Adipose tissue (tissue), 3 donors: Measurements from ENCODE around the gene INTS6L. TPM values are rescaled to one million over a fixed set of nuclear protein-coding genes. Genes with fewer than 3 reads are reported as not detected.
A peak's percentile ranks its signal among the peaks of the same experiment; 100 is the strongest.

Source experiments
- H3K27ac ChIP-seq: one replicate; pipeline ENCODE4 v1.5.1; 2013; ENCODE audit warnings: low read depth, low read length
- WGBS, 3 donors: extraction: QIAGEN DNeasy Blood & Tissue Kit; methylation state at CpG; one replicate each; pipeline ENCODE4 v1.1.7; 2013; 5-methylcytosine and 5-hydroxymethylcytosine counted together
- polyA plus RNA-seq, 3 donors: library from polyadenylated mRNA; stranded (reverse); fragments of 200-250 nt; gene quantifications; one replicate each; pipeline ENCODE4 v1.2.3, GENCODE V29; 2013
- donor health status: healthy with polysubstance abuse.
- donor health status: Bipolar disorder and iron deficiency.
- donor health status: healthy.

The INTS6L gene
- polyA plus RNA-seq, 3 donors = 1.2 to 2.4 (median 2.3) TPM

DNA sequence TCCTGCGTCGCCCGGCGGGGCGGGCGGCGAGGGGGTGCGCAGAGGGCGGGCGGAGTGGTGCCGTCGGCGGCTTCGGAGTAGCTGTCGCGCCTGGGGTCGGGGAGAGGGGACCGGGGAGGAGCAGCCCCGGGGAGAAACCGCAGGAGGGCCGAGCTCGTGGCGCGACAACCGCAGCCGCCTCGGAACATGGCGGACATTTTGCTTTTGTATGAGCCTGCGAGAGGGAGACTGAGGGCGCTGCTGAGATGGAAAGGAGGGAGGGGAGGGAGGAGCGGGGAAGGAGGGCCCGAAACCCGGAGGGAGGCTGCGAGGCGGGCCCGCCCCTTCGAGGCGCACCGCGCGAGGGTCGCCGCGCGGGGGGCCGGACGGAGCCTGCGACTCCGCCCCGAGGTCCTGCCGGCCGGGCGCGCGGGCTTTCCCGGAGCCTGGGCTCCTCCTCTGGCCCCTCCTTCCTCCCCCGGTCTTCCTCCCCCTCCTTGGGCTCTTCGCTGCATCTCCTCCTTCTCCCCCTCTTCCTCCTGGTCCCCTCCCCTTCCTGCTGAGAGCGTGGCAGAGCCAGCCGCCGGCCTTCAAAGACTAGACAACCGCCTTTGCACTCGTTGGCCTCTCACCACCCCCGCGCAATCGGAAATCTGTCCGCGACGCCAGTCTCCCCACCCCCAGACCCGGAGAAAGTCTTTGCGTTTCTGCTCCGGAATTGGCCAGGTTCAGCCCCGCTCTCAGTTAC is 1.1 kb downstream of the INTS6L start:
- 0 to 32% (median 1%) methylated on average over 19 to 54 of the region's 73 CpGs for WGBS, 3 donors
- H3K27ac ChIP-seq = peak overlapping the region; percentile 72

DNA sequence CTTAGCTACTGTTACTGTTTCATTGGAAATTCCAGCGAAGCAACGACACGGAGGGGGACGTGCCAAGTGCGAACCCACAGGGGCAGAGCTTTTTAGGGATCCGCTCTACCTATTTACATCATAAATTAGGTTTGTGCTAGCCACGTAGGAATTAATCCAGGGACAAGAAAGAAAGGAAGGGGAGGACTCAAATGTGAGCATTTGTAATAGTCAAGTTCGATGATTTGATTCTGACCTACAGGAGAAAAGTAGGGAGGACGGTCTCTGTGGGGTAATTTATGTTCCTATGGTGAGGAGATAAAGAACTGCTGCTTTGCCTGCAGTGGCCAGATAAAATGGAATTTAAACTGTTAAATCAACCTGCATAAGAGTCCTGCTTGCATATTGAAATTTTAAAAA is 1.7 kb downstream of the INTS6L start:
- H3K27ac ChIP-seq = no peak overlapping the region
- 0 to 29% (median 1%) methylated on average over 9 of the region's 9 CpGs for WGBS, 3 donors

DNA sequence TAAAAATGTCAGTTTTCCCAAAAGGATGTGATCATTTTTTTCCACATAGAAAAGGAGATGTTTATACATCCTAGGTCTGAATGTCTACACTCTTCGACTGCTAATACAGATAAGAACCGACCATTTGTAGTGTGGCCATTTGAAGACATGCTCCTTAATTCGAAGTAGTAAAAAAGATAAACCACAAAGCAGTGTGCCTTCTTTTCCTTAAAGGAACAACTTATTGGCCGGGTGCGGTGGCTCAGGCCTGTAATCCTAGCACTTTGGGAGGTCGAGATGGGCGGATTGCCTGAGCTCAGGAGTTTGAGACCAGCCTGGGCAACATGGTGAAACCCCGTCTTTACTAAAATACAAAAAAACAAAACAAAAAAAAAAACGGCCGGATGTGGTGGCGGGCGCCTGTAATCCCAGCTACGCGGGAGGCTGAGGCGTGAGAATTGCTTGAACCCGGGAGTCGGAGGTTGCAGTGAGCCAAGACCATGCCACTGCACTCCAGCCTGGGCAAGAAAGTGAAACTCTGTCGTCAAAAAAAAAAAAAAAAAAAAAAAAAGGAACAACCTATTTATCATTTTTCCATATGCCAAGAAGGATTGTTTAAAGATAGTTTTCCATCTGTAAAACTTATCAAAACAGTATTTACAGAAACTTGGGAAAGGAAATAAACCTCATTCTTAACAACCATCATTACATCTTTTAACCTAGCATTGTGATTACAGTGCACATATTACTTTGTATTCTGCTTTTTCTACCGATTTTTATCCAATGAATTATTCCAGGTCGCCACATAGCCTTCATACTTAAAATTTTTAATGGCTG is 2.6 kb downstream of the INTS6L start:
- H3K27ac ChIP-seq = no peak overlapping the region
- 62 to 89% (median 66%) methylated on average over 19 to 20 of the region's 20 CpGs for WGBS, 3 donors

DNA sequence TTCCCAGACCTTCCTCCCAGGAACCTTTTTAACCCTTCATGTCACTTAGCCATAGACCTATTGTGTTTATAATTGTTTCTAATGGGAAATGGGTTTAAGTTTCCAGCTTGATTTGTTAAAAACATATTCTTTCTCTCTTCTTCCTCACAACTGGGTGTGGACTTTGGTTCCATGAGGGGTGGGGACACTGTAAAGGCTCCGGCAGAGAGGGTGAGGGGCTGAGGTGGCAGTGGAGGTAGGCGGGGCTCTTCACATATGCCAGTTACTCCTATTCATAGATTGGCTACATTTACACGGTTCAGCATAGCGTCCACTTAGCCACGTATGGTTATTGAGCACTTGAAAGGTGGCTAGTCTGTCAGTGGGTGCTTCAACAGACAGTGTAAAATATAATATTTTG is 7.8 kb downstream of the INTS6L start:
- WGBS, 3 donors = 57 to 89% (median 82%) methylated on average over 5 of the region's 5 CpGs
- H3K27ac ChIP-seq = no peak overlapping the region

DNA sequence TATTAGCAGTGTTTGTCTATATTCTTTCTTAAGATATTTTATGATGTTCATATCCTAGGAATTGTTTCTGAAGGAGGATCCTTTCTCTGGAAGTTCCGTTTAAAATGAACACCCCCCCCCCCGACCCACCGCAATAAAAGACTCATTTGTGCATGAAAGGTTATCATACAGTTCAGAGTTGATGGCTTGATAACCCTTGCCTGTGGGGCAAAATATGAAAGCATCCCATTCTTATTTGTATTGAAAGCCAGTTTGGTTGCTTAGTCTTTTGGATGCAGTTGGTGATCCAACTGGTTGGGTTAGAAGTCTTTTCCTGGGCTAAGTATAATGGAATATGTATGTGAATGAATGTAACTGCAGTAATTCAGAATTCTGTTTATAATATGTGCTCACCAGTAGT is 8.3 kb downstream of the INTS6L start:
- H3K27ac ChIP-seq = no peak overlapping the region
- 60 to 87% (median 74%) methylated on average over 3 of the region's 3 CpGs for WGBS, 3 donors

DNA sequence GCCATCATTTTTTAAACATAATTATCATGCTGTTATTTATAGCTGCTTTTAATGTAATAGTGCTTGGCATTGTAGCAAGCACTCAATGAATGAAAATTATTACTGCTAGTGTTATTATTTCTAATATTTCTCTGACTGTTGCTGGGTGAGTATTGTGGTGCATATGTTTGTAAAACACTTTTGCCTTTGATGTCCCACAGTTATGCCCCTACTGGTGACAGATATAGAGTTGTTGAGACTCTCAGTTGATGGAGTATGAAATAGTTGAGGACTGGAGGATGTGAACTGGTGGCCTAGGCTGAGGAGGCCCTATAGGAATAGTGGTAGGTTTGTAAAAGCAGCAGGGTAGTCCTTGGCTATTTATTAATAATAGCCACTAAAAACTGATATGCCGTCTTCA is 9.6 kb downstream of the INTS6L start:
- no peak overlapping the region for H3K27ac ChIP-seq
- WGBS, 3 donors = 77 to 100% (median 100%) methylated on average over 1 of the region's 1 CpG

DNA sequence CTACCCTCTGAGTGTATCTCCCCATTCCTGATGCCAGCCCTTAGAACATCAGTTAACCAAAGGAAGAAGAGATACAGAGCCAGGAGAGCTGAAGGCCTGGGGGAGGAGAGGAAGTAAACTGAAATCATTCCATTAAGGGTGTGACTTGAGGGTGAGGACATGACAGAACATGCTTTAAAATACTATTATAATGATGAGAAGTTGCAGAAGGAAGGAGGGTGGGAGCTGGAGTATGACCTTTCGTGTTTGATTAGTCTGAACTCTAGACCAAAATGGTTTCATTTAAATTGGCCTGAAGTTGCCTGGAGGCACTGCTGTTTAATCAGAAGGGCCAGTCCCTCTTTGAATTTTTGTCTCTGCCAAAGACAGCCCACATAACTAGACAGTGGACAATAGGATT is 11.4 kb downstream of the INTS6L start:
- 47 to 86% (median 71%) methylated on average over 1 of the region's 1 CpG for WGBS, 3 donors

DNA sequence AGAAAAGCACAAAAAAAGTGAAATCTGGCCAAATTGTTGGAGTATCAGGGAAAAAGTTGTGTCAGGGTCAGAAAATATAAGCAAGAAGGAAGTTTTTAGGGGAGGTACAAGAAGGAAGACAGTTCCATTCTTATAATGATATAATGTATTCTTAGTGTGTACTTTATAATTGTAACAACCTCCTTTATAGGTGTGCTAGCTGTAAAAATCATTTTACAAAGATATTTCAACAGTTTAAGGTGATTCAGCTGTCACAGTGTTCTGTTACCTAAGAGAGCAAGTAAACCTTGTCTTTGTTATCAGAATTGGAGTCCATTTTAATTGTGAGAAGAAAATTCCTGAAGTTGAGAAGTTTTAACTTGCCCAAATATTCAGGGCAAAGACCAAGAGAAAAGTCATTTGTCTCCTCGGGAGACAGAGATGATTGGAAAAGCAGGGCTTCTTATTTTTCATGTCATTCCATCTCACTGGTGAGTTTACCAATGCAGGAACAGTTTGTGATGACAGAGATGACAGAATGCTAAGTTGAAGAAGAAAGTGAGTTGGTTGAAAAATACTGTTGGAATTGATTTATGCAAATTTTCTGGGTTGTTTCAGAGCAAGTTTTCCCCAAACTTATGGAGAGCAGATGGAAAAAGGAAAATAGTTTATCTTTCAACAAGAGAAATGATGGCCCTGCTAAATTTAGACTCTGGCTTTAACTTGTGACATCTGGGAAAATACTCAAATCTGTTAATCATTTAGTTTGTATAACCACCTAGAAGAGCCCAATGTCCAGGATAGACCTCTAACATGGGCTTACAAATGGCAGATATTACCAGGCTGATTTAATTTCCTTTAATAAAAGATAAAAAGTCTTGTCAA is 14.8 kb downstream of the INTS6L start:
- no peak overlapping the region for H3K27ac ChIP-seq

More for the DNA sequence above, 11.4 kb downstream of the INTS6L start:
- H3K27ac ChIP-seq = no peak overlapping the region

DNA sequence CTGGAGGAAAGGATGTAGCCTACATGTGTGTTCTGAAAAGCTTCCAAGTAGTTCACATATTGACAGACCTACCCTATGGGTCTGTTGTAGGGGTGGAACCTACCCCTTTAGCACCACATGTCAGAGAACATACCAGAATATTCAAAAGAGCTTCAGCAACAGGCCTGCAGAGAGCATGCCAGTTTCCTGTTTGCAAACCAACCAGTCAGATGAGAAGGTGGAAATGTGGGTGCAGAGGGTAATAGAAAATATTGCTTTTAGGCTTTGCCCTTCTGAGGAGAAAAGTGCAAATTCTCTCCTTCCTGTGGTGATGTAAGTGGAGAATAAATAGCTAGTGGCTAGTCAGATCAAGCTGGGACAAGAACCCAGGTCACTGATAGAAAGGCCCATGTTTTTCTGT is 16.4 kb downstream of the INTS6L start:
- no peak overlapping the region for H3K27ac ChIP-seq

More for the DNA sequence above, 14.8 kb downstream of the INTS6L start:
- 58 to 76% (median 70%) methylated on average over 1 of the region's 1 CpG for WGBS, 3 donors

DNA sequence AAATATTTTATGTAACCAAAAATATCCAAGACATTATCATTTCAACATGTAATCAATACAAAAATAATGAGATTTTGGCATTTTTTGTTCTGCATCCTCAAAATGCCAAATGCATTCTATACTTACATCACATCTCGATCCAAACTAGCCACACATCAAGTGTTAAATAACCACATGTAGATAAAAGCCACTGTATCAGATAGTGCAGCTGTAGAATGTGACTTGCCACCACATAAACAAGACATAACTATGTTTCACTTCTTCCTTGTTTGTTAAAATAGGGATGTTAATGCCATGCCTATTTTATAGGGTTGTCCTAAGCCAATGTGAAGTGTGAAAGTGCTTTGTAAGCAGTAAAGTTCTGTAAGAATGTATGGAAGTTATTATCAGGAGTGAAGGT is 20.9 kb downstream of the INTS6L start:
- no peak overlapping the region for H3K27ac ChIP-seq
- 66 to 85% (median 67%) methylated on average over 1 of the region's 1 CpG for WGBS, 3 donors

DNA sequence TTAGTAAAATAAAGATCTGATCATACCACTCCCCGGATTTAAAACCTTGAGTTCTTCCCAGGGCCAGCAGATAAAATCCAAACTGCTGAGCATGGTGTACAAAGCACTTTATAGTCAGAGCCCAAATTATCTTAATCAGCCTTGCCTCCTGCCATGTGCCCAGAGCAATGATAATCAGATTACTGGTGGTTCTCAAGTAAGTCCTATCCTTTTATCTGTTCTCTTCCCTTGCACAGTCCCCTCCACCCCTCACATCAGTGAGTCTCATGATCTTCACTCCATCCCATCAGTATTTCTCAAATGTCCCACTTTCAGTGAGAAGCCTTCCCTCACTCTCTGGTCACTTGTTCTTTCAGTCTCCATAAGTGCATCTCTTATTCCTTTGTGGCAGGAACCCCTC is 22.7 kb downstream of the INTS6L start:
- 71 to 100% (median 90%) methylated on average over 1 of the region's 1 CpG for WGBS, 3 donors

DNA sequence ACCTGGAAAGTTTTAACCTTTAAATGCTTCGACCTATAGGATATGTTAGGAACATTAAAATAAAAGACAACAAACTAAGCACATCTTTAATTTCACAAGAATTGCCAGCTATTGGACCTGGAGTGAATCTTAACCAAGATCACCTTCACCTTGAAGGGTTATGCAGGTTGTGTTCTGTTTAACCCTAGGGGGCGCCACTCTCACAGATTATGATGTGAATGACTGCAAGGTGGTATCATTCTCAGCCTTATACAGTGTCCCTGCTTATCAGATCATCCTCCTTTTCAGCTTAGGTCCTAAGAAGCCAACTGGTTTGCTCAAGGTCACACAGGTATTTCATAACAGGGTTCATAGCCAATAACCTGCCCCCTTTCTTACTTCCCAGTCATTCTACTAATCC is 23.5 kb downstream of the INTS6L start:
- 29 to 61% (median 38%) methylated on average over 2 of the region's 2 CpGs for WGBS, 3 donors
- H3K27ac ChIP-seq = no peak overlapping the region

More for the DNA sequence above, 22.7 kb downstream of the INTS6L start:
- no peak overlapping the region for H3K27ac ChIP-seq

DNA sequence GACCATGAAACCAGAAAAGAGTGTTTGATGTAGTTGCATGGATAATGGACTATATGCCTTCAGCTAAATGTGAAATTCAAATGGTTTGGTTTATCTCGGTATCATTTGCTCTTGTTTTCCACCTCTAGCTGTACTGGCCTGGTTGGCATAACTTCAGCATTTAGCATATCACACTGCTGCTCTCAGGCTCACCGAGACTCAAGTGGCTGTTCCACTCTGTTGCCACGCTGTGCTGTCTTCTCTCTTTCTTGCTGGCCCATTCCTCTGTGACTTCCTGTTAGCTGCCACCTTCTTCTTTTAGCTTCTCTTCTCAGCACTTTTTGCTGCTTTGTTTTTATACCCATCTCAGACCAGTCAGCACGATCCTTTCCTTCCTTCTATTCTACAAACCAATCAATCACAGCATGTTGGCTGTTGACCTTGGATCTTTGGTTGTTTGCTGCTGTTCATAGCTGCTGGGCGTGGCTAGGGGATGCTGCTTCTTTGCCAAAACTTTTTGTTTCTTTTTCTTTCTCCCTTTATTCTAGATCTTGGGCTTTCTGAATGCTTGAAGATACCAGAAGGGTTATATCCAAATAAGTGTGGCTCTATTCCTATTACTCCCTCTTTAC is 24.0 kb downstream of the INTS6L start:
- WGBS, 3 donors = 21 to 54% (median 44%) methylated on average over 5 of the region's 5 CpGs
- no peak overlapping the region for H3K27ac ChIP-seq

DNA sequence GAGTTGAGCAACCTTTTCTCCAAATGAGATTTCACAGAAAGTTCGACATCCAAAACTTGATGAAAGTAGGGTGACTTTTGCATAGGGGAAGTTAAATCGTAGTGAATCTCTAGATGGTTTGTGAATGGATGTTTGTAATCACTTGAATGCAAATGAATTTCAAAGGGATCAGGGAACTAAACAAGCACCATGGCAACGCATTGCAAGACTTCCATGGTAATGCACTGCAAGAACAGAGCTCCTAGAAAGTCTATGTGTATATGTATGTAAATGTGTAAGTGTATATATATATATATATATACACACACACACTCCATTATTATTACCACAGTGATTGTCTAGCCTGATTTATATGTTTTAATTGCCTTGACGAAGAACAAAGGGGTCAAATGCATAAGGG is 27.3 kb downstream of the INTS6L start:
- 70 to 89% (median 84%) methylated on average over 4 of the region's 4 CpGs for WGBS, 3 donors

DNA sequence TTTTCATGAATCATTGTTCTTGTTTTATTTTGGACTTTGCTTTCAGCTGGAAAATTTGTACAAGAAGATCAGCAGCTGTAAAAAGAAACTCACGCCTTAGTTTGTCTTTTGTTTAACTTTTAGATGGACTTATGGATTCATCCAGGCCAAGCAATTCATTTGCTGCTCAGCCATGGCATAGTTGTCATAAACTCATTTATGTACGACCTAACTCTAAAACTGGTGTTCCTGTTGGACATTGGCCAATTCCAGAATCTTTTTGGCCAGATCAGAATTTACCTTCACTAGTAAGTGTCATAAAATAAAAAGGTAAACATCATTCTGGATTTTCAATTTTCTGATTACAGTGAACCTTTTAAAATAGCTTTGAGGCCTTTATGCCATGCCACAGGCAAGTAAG is 29.1 kb downstream of the INTS6L start:
- H3K27ac ChIP-seq = no peak overlapping the region
- WGBS, 3 donors = 56 to 86% (median 64%) methylated on average over 2 of the region's 2 CpGs

More for the DNA sequence above, 27.3 kb downstream of the INTS6L start:
- no peak overlapping the region for H3K27ac ChIP-seq

DNA sequence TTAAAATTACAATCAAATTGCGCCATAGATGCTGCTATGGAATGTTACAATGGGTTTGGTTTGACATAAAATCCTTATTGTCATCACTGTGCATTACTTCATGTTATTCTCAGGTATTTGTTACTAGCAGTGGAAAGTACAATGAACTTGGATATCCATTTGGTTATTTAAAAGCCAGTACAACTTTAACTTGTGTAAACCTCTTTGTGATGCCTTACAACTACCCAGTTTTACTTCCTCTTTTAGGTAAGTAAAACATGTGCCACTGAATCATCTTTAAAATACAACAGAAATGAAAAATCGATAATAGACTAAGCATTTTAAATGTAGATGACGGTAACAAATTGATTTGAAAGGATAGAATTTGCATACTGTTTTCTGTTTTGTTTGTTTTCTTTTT is 35.6 kb downstream of the INTS6L start:
- no peak overlapping the region for H3K27ac ChIP-seq
- WGBS, 3 donors = 77 to 95% (median 95%) methylated on average over 3 of the region's 3 CpGs

DNA sequence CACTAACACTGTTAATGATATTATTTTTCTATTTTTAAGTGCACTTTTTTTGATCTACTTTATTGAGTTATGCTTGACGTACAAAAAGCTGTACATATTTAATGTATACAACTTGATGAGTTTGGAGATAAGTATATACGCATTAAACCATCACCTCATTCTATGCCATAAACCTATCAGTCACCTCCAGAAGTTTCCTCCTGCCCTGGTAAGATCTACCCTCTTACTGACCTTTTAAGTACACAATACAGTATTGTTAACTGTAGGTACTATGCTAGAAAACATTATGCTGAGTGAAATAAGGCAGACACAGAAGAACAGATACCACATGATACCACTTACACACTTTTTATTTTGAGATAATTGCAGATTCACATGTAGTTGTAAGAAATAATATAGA is 36.9 kb downstream of the INTS6L start:
- no peak overlapping the region for H3K27ac ChIP-seq
- 84 to 98% (median 96%) methylated on average over 2 of the region's 2 CpGs for WGBS, 3 donors

DNA sequence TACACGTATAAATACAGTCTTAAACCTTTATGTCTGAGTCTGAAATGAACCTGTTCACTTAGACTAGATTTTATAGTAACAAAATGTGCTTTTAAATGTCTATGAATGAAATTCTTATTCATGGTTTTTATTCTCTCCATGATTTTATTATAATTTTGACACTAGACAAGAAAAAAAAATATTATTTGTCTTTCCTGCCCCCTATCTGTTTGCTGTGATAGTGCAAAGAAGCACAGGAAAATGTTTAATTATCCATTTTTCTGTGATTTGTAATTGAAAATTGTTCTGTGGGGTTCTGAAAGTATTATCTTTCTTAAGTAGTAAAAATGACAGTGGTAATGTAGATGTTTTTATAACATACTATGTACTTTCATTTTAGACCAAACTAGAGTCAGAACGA is 52.0 kb downstream of the INTS6L start:
- H3K27ac ChIP-seq = no peak overlapping the region
- 73 to 94% (median 93%) methylated on average over 2 of the region's 2 CpGs for WGBS, 3 donors
